Activated CD8-positive, alpha-beta memory T cell treated with anti-CD3 and anti-CD28 coated beads, Interleukin-2, amount 50 U/mL, for 1 hour (primary cell): ENCODE measurements around the gene SH3BP4.
"Not testable (repeated sequence)": the region's sequence is repeated elsewhere in the genome, so short reads cannot be mapped to it uniquely, and the experiment has no call there.

Experiments used
- DNase-seq: peaks from one replicate; pipeline ENCODE4 v3.0.0-alpha.2; 2020; ENCODE audit errors: extremely low read depth

The SH3BP4 gene

DNA sequence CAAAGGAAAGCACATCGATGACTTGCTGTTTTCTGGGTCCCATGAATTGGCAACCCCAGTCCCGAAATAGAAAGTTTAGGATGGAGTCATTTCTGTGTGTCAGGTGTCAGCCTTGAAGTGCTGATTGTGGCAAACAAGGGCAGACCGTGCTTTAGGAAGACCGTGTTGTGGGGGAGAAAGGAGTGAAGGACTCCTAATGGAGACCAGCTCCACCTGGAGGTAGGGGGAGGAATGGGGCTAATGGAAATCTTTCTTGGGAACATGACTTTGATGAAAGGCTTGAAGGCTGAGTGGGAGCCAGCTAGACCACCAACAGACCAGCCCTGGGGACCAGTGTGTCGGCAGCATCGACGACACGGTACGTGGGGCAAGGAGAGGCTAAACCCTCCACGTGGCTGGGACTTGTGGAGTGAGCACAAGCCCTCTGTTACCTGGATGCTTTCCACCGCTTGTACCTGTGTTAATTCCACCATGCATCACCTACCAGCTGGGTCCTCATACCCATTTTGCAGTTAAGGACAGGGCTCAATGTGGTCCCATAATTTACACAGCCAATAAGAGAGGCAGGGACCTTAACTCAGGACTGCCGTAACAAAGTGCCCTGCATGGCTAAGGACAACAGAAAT, 104.2 kb downstream of the SH3BP4 start:
- no peak for DNase-seq

- no peak for DNase-seq
Measured at GRCh38 chr2:235056768-235057167, 105.0 kb downstream of the SH3BP4 start.

DNA sequence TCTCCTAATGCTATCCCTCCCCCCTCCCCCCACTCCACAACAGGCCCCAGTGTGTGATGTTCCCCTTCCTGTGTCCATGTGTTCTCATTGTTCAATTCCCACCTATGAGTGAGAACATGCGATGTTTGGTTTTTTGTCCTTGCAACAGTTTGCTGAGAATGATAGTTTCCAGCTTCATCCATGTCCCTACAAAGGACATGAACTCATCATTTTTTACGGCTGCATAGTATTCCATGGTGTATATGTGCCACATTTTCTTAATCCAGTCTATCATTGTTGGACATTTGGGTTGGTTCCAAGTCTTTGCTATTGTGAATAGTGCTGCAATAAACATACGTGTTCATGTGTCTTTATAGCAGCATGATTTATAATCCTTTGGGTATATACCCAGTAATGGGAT, 105.8 kb downstream of the SH3BP4 start:
- not testable (repeated sequence) for DNase-seq

DNA sequence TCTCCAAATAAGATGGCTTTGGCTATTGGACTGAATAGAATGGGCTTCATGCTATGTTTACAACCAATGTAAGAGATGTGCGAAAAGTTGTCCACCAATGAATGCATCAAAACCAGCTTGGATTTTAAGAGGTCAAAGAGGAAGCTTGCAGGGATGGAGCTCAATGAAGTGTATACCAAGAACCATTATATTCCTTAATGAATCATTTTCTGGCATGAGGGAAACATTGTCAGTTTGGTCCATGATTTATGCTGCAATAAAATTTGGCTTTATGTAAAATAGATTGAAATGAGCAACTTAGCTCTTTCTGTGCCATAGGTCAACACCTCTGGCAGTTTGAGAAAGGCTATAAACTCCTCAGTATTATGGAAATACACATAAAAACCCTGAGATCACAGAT, 107.3 kb downstream of the SH3BP4 start:
- DNase-seq: no peak

- DNase-seq: no peak
Measured at GRCh38 chr2:235061656-235062055, 109.8 kb downstream of the SH3BP4 start.

DNA sequence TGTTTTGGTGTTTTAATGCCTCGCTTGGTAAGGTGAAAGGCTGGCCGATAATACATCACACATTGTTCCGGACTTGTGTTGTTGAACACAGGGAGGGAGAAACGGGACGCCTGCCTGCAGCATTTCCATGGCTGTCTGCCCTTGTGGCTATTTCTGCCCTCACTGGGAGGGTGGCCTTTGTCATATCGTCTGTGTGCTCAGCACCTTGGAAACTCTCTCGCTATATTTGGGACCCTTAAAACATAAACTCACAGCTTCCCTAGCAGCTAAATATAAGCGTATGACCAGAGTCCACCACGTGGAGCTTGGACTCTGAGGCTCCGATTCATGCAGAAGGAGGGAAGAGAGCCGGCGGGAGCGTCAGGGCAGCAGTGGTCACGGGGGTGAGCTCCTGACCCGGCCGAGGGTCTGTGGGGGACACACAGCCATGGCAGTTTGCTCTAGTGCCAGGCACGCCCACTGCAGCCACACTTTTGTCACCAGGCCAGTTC, 111.7 kb downstream of the SH3BP4 start:
- DNase-seq: no peak

DNA sequence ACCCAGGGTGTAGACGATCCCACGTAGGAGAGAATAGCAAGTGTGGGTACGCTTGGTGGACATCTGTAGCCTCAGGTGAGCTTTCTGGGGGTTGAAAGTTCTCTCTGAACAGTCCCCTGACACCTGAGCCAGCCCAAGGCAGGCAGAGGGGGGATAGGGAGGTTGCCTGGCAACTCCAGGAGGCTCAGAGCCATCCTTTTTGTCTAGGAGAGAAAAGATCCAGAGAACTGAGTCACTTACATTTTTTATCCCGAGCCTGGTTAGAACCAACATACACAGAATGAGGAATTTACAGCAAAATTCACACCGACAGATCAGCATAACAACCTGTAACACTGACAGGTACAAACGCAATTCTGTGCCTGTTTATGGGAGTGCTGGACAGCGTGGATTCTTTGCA, 113.2 kb downstream of the SH3BP4 start:
- no peak for DNase-seq

DNA sequence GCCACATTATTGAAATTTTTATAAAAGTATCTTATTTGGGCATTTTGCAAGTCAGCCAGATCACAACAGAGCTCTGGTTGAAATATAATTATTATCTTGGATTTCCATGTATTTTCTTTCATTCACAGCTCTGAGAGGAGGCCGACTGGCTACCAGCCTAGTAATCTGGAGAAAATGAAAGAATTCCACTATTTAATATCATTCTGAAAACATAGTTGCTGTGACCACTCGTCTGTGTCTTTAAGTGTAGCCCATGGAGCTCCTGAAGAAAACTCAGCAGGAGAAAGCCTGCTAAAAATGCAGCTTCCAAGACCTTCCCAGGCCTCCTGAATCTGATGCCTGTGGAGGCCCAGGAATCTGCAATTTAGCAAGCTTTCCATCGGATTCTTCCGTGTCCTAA, 114.7 kb downstream of the SH3BP4 start:
- DNase-seq: no peak

GRCh38 chr2:235066895-235067294, 115.1 kb downstream of the SH3BP4 start:
- DNase-seq: no peak

DNA sequence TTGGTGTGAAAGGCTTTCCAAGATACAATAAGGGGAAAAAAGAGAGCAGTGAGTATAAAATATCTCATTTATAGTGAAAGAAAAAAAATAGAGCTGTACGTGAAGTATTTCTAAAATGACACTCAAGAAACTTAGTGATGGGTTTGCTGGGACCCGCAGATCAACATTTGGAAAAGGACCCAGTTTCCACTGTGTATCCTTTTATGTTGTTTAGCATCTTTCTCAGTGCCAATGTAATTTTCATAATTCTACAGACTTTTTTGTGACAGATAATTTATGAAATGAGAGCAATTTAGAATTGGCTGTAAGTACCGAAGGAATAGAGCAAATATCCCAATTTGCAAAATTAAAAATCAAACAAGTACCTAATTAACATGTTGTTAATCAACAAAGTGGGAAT, 116.9 kb downstream of the SH3BP4 start:
- no peak for DNase-seq

GRCh38 chr2:235070063-235070706, 118.4 kb downstream of the SH3BP4 start:
- no peak for DNase-seq

- DNase-seq: no peak
Measured at GRCh38 chr2:235073868-235074413, 122.1 kb downstream of the SH3BP4 start.

- no peak for DNase-seq
Measured at GRCh38 chr2:235077046-235077445, 125.2 kb downstream of the SH3BP4 start.

- no peak for DNase-seq
Measured at GRCh38 chr2:235078182-235078581, 126.4 kb downstream of the SH3BP4 start.

DNA sequence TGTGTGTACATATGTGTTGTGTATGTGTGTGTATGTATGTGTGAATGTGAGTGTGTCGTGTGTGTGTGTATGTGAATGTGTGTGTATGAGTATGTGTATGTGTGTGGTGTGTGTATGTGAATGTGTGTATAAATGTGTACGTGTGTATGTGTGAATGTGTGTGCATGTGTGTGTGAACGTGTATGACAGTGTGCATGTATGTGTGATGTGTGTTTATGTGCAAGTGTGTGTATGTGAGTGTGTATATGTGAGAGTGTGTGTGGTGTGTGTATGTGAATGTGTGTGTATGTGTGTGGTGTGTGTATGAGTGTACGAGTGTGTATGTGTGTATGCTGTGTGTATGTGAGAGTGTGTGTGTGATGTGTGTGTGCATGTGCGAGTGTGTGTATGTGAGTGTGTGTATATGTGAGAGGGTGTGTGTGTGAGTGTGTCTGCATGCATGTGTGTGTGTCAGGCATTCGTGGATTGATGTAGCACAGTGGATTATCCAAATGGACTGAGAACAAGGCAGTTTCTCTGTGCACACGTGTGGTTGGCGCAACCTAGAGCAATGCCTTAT, 127.2 kb downstream of the SH3BP4 start:
- DNase-seq: no peak

GRCh38 chr2:235080101-235080500, 128.3 kb downstream of the SH3BP4 start:
- DNase-seq: no peak

DNA sequence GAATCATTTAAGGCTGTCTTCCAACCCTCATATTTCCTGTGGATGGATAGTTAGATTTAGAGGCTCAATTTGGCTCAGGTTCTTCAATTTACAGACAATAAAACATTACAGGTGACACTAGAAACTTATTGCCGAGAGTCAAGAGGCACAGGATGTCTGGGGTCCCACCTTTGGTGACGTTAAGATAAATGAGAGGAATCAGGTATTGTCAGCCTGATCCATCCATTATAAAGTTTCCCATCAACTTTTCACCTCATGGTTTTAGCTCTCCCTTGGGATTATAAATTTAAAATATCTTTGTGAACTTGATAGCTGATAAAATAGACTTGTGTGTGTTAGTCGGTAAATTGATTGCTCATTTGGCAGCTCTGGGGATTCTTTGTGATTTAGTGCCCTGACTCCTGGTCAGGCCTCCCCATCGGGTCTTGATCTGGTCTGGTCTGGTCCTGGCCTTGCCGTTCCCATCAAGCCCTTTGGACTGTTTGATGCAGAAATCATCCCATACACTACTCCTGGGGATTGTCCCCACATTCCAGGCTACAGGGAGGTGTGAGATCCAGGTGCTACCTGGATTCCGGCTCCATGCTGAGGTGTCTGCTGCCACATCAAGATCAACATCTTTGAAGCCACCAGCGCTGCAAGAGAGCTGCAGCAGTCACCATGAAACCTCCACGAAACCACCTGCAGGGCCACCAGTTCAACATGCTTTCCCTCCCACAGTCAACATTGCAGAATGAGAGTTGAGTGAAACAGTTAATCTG, 130.9 kb downstream of the SH3BP4 start:
- no peak for DNase-seq

GRCh38 chr2:235083822-235084221, 132.0 kb downstream of the SH3BP4 start:
- DNase-seq: no peak

DNA sequence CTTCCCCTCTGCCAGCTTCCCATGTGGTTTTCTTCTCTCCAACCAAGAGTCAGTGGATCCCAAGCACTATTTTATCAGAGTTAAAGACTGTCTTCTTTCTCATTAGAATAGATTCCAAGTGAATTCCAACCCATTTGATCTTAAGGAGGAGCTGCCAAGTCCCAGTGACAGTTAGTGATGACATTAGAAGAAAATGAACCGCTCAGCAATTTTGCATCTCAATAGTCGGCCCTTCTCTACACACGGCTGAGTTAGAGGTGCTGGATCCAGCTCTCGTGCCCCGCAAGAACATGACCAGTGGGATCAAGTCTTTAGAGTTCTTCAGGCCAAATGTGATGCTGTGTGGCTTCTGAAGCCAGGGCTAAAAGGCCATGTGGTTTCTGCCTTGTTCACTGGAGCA, 132.6 kb downstream of the SH3BP4 start:
- DNase-seq: no peak

GRCh38 chr2:235085476-235085875, 133.7 kb downstream of the SH3BP4 start:
- DNase-seq: no peak

- DNase-seq: no peak
Measured at GRCh38 chr2:235086481-235087184, 134.8 kb downstream of the SH3BP4 start.
